Measurements from ENCODE around the gene CENPU. TPM values are rescaled to one million over a fixed set of nuclear protein-coding genes. Genes with fewer than 3 reads are reported as not detected.

The CENPU gene
- polyA plus RNA-seq, 2 donors: 19.0 to 23.5 TPM

Other genes with a start within 250 kb of the CENPU start
- 10 to 100 TPM; 12.2 to 15.7 TPM for gene CASP3, start 84.6 kb downstream of the CENPU start, polyA plus RNA-seq
- gene PRIMPOL, start 84.4 kb downstream of the CENPU start, polyA plus RNA-seq: 10 to 100 TPM in 1 of 2 donors, 1 to 10 TPM in 1; 5.9 to 27.3 TPM
- 10 to 100 TPM; 41.9 to 46.5 TPM for gene ACSL1, start 91.9 kb upstream of the CENPU start, polyA plus RNA-seq

All from esophagus (tissue), 2 donors.